NAMALWA (cell line): ENCODE results near the gene RNF115.
A peak's percentile ranks its signal among the peaks of the same experiment; 100 is the strongest.
"Not testable (repeated sequence)": the region's sequence is repeated elsewhere in the genome, so short reads cannot be mapped to it uniquely, and the experiment has no call there.

Source experiments
- DNase-seq: peaks from one replicate; pipeline ENCODE4 v3.0.0-alpha.2; 2015; ENCODE audit warnings: low spot score

RNF115 gene

GRCh38 chr1:145730467-145730866, 93.4 kb downstream of the RNF115 start:
- no peak for DNase-seq

DNA sequence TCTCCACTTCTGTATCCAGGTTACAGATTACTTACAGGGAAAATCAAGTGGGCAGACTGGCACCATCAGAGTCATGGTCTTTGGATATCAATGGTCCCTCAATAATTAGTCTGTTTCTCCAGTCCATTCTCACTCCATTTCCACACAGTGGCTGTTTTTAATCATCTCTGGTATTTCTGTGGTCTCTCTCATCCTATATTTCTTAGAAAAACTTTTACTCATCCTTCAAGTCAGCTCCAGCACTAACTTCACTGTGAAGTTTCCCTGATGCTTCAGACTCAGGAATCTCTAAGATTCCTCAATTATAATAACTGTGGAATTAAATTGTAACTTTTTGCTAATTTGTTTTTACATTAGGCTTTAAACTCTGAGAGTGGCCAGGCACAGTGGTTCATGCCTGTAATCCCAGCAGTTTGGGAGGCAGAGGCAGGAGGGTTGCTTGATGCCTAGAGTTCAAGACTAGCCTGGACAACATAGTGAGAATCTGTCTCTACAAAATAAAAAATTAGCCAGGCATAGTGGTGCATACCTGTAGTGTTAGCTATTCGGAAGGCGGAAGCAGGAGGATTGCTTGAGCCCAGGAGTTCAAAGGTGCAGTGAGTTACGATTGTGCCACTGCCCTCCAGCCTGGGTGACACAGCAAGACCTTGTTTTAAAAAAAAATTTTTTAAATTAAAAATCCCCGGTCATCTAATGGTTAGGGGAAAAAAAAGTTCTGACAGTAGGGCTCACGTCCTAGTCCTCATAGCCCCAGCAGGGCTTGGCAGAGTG, 94.0 kb downstream of the RNF115 start:
- no peak for DNase-seq

- DNase-seq, result no peak
These were observed 94.7 kb downstream of the RNF115 start for GRCh38 chr1:145729196-145729595.

DNA sequence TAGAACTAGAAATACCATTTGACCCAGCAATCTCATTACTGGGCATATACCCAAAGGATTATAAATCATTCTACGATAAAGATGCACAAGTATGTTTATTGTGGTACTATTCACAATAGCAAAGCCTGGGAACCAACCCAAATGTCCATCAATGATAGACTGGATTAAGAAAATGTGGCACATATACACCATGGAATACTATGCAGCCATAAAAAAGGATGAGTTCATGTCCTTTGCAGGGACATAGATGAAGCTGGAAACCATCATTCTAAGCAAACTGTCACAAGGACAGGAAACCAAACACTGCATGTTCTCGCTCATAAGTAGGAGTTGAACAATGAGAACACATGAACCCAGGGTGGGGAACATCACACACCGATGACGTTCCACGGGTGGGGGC, 97.7 kb downstream of the RNF115 start:
- DNase-seq, result not testable (repeated sequence)

- peak; percentile 76 for DNase-seq
These were observed 102.8 kb downstream of the RNF115 start for GRCh38 chr1:145720878-145721671.

GRCh38 chr1:145720556-145720877, 103.4 kb downstream of the RNF115 start:
- DNase-seq, result no peak

DNA sequence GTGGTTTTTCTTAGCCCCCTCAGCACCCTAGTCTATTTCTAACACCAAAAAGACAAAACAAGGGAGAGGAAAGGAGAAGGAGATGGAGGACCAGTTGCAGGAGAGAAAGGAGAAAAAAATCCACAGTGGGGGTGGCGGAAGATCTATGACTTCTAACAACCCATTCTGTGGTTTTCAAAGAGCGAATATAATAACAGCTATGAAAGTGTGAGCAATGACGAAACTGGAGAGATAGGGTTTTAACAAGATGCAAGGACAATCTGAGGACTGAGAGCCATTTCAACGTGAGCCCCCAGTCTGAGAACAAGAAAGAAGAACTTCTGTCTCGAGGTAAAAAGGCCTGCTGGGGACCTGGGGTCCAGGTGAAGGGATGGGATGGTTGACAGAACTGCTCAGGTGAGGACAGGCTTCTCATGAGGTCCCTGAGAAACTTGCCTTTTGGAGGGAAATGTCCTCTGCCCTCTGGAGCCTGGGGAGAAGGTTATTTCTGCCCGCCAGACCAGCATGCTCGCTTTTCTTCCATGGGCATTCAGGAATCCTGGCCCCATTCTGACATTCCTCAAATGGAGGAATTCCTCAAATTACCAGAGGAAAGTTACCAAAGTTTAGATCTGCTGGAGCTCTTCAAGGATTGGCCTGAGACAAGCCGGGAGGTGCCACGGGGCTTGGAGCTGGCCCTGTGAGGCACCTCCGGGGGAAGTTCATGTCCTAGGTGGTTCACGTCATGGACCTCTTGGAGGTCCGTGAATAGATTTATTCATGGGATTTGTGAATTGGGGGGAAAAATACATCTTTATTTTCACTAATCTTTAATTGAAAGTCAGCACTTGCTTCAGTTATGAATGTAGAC, 104.4 kb downstream of the RNF115 start, which contains the start of gene CD160:
CD160 (plus strand) TSS at position 270 of the 850 bp plus-strand sequence. CDS start 8,829 bp downstream, outside the sequence.
- no peak for DNase-seq

DNA sequence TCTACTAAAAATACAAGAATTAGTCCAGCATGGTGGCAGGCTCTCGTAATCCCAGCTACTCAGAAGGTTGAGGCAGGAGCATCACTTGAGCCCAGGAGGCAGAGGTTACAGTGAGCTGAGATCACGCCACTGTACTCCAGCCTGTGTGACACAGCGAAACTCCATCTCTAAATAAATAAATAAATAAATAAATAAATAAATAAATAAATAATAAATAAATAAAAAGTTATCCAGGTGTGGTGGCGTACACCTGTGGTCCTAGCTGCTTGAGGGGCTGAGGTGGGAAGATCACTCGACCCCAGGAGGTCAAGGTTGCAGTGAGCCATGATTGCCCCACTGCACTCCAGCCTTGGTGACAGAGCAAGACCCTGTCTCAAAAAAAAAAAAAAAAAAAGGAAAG, 105.4 kb downstream of the RNF115 start:
- not testable (repeated sequence) for DNase-seq

DNA sequence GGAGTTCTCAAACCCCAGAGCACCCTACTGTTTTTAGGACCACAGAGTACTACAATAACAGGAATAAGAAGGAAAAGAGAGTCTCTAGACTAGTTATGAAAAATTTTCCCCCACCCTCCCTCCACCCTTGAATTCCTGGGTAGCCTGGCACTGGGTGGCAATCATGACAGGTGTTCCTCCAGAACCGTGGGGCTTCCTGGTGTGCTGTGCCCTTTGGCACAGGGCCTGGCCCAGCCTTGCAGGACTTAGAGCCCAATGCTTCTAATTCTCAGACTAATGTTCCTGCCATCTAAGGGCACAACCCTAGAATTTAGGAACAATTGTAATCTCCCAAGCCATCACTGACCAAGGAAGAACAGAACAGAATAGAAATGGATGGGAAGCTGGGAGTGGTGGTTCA, 106.1 kb downstream of the RNF115 start:
- no peak for DNase-seq

GRCh38 chr1:145716641-145717345, 107.1 kb downstream of the RNF115 start:
- no peak for DNase-seq

GRCh38 chr1:145714524-145715111, 109.3 kb downstream of the RNF115 start:
- no peak for DNase-seq

- no peak for DNase-seq
These were observed 112.7 kb downstream of the RNF115 start for GRCh38 chr1:145711213-145711651.

DNA sequence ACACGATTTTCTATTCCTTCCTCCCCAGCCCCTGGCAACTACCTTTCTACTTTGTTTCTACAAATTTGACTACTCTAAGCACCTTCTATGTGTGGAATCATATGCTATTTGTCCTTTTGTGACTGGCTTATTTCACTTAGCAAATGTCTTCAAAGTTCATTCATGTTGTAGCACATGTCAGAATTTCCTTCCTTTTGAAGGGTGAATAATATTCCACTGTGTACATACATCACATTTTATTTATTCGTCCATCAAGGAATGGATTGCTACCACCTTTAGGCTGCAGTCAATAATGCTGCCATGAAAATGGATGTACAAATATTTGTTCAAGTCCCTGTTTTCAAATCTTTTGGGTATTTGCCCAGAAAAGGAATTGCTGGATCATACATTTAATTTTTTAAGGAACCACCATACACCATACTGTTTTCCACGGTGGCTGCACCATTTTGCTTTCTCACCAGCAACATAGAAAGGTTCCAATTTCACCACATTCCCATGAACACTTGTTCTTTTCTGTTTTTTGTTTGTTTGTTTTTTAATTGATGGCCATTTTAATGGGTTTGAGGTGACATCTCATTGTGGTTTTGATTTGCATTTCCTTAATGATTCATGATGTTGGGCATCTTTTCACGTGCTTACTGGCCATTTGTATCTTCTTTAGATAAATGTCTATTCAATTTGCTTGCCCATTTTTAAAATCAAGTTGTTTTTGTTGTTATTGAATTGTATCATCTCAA, 113.4 kb downstream of the RNF115 start:
- no peak for DNase-seq

DNA sequence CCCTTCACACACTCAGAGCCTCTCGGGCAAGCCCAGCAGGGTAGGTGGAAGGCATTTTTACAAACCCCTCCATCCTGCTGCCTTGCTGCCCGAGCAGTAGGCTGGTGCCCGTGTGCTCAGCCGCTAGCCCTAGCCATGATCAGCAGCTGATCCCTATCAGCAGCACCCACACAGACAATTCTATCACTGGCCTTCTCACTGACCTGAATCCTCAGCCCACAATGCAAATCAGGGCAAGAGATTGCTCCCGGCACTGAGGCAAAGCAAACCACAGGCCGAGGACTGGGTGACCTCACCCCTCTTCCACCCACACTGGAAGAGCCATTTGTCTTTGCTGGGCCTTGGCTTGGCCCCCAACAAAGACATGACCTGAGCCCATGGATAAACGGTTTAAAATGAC, 115.8 kb downstream of the RNF115 start:
- no peak for DNase-seq

- no peak for DNase-seq
These were observed 116.6 kb downstream of the RNF115 start, which contains the start of gene PDZK1 for GRCh38 chr1:145707183-145707867. PDZK1 (minus strand) TSS chr1:145707368; CDS start chr1:145688021, 19,347 bp downstream.

GRCh38 chr1:145706086-145706664, 117.7 kb downstream of the RNF115 start:
- no peak for DNase-seq

DNA sequence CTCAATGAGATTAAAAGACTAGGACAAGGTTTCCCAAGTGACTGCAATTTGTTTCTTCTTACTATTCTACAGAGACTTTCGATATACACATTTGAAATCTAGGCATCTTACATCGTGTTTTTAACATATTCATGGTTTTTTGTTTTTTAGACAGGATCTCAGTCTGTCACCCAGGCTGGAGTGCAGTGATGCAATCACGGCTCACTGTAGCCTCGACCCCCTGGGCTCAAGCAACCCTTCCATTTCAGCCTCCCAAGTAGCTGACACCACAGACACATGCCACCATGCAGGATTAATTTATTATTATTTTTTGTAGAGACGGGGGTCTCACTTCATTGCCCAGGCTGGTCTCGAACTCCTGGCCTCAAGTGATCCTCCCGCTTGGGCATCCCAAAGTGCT, 118.3 kb downstream of the RNF115 start:
- DNase-seq, result no peak

DNA sequence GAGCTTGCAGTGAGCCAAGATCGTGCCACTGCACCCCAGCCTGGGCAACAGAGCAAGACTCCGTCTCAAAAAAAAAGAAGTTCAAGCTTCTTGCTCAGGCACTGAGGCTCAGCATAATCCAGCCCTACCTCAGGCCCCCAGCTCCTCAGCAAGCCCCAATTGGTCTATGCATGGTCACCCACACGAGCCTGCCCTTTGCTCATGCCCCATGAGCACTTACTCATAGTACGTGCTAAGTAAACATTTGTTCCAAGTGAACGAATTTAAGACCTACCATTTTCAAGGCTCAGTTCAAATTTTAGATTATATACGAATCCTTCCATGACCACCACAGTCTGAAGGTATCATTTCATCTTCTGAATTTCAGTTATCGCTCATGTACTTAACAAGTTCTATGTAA, 121.1 kb downstream of the RNF115 start:
- DNase-seq, result no peak

DNA sequence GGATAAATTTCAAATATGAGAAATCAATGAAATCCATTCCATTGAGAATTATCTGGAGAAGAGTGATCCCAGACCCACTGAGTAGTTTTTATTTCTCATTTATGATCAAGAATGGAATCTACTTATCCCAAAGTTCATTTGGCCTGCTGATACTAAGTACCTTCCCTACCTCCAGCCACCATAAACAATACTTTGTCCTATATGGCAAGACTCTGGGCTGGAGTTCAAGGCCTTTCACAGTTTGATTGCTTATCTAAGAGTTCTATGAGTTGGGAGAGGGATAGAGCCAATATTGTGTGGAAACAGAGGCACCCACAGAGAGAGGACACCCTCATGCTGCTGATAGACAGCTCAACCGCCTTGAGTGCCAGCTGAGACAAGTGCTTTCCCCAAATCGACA, 121.8 kb downstream of the RNF115 start:
- DNase-seq, result no peak
